Stimulated activated CD4-positive, alpha-beta T cell treated with anti-CD3 and anti-CD28 coated beads, Interleukin-15, amount 100 ng/mL, for 24 hours (primary cell): Measurements from ENCODE around the gene PIAS2.
A peak's percentile ranks its signal among the peaks of the same experiment; 100 is the strongest.
"Not testable (repeated sequence)": the region's sequence is repeated elsewhere in the genome, so short reads cannot be mapped to it uniquely, and the experiment has no call there.

Experiments used
- DNase-seq: peaks from one replicate; pipeline ENCODE4 v3.0.0-alpha.2; 2020

Gene PIAS2, protein sequence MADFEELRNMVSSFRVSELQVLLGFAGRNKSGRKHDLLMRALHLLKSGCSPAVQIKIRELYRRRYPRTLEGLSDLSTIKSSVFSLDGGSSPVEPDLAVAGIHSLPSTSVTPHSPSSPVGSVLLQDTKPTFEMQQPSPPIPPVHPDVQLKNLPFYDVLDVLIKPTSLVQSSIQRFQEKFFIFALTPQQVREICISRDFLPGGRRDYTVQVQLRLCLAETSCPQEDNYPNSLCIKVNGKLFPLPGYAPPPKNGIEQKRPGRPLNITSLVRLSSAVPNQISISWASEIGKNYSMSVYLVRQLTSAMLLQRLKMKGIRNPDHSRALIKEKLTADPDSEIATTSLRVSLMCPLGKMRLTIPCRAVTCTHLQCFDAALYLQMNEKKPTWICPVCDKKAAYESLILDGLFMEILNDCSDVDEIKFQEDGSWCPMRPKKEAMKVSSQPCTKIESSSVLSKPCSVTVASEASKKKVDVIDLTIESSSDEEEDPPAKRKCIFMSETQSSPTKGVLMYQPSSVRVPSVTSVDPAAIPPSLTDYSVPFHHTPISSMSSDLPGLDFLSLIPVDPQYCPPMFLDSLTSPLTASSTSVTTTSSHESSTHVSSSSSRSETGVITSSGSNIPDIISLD

DNA sequence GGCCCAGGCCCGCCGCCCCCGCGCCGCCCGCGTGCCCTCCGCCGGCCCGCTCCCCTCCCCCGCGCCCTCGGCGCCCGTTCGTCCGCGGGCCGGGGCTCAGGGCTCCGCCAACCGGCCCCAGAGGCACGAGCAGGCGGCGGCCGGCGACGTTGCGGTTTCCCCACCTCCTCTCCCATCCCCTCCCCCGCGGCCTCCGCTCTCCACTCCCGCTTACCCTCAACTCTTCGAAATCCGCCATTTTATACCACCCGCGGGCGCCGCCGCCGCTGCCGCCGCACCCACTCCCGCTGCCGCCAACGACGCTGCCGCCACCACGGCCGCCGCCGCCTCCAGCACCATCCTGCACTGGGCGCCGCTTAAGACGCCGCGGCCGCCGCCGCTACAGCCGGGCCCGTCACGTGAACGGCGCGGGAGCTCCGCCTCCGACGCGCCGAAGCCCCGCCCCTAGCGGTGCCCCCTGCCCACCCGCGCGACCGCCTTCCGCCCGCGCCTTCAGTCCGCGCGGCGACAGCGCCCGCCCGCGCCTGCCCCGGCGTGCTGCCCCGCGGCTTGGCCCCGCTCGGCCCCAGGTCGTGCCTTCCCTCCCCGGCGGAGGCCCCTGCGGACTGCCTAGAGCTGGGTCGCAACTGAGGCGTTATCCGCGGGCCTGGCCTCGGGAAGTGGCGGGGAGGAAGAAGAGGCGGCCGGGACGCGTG is at the start of gene PIAS2, which contains the start of gene KATNAL2:
TSS of gene PIAS2 (minus strand) at position 400 of the 695 bp plus-strand sequence. CDS start at position 238, 162 bp downstream.
TSS of gene KATNAL2 (plus strand) at position 495 of the 695 bp plus-strand sequence. CDS start 29,271 bp downstream, outside the sequence.
- DNase-seq = peak; percentile 82

DNA sequence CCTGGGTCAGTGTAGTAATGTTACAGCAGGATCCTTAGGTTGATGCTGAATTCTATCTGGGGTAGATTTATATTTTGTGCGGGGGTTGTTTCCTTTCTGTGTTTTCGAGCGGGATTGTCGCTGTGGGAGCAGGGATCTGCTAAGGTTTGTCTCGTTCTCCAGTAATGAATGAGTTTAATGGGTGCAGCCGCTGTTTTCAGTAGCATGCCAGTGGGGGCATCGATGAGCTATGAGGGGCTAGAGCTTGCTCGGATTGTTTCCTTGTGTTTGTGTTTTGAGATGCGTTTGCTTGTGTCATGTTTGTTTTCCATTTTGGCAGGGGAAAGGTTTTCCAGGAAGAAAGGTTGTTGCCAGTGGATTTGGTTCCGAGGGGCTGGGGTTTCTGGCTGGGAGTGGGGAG is 49.0 kb upstream of the PIAS2 start:
- not testable (repeated sequence) for DNase-seq

DNA sequence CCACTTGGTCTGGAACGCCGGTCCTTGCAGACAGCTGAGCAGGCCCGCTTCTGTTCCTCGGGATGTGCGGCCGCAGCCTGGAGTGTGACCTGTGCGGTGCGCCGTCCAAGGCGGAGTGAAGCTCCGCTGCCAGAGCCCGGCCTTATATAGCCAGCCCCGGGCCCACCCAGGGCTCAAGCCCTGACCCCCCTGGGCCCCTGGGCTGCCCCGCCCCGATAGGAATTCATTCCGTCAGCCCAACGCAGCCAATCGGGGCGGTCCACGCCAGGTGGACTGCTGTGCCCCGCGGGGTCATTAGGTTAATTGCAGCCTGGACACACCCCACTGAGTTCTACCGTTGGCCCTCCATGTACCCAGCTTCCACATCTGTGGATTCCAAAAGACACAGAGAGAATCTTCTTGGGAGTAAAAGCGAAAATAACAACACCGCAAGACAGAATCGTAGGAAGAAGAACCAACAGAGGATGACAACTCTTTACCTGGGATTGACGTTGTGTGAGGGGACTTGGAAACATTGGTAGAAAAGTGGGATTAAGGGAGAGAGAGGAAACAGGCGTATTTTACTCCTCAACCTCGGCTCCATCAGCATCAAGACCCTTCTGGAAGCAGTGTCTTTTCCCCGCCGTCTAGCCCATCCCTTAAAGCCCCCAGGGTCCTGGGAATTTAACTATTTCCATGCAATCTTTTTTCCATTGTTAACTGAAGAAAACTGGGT is 47.4 kb upstream of the PIAS2 start:
- not testable (repeated sequence) for DNase-seq

DNA sequence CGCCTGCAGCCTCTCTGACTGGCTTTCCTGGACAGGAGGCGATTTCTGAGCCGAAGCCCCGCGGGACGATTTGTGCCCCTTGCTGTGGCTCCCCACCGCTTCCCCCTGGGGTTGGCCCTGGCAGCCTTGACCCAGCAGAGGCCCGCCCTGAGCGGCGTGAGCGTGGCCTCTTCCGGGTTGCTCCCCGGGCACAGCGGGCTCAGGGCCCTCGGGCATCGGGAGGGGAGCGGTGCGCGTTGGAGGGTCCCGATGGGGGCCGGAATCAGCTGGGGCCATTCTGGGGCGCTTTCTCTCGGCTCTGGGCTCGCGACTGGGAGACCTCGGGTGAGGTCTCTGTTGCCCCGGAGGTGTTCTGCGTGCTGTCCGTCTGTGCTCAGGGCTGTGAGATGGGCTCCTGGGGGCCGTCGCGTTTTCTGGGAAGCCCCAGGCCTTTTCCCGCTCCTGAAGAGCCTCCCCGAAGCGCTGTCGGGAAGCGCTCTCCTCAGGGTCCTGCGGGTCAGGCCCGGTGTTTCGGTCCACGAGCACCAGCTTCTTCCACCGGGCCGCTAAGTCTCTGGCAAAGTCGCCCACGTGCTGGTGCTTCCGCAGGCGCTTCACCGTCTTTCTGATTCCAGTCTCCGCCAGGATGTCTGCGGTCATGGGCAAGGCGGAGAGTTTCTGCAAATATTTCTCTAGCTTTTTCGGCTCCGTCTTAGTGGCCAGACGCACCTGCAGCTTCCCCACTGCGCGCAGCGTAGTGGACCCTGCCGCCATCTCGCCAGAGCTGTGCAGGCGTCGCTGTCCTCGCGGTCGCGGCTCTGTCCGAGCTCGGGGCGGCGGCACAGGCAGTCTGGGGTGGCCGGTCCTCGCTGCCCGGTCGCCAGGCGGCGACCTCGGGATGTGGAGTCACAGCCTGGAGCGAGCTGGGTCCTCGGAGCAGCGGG is 46.6 kb upstream of the PIAS2 start:
- DNase-seq = not testable (repeated sequence)

DNA sequence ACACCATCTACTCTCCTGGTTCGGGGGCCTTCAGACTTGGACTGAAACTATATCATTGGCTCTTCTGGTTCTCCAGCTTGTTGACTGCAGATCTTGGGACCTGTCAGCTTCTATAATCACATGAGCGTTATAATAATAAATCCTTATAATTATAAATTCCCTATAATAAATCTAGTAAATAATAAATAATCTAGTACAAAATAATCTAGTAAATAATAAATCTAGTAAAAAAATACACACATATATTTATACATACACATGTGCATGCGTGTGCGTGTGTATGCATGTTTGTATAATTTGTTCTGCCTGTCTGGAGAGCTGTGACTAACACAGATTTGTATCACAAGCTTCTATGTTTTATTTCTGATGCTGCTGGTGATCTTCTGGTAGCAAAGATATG is 40.9 kb upstream of the PIAS2 start:
- DNase-seq = no peak

DNA sequence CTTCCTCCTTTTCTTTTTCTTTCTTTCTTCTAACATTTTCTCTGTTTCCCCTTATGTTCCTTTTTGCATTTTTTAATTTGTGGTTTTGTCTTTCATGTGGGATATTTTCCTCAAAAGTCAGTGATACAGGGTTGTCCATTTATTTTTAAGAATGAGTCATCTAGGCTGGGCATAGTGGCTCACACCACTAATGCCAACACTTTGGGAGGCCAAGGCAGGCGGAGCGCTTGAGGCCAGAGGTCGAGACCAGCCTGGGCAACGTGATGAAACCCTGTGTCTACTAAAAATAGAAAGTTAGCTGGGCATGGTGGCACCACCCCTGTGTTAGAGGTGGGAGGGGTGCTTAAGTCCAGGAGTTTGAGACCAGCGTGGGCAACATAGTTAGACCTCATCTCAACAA is 35.9 kb upstream of the PIAS2 start:
- no peak for DNase-seq

DNA sequence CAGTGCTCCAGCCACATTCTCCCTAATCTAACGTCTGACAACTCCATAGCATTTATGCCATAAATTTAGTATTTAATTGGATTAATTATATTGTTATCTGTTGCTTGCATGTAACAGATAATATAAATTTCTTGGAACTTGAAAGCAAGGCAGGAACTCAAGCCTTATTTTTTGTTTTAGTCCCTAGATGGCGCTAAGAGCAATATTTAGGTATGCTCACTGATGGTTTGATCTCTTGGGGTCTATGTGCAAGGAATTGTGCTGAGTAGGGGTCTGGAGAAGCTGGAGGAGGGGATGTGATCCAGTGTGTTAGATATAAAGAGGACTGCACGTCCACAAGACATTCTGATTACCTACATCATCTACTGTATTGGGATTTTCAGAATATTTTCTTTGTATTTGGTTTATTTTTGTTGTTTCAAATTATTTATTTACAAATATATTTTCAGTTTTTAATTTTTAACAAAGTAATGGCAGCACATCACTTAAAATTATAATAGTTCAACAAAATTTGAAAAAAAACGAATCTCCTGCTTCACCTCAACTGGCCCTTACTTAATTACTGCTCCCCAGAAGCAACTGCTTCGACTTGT is 32.9 kb upstream of the PIAS2 start:
- DNase-seq = no peak

DNA sequence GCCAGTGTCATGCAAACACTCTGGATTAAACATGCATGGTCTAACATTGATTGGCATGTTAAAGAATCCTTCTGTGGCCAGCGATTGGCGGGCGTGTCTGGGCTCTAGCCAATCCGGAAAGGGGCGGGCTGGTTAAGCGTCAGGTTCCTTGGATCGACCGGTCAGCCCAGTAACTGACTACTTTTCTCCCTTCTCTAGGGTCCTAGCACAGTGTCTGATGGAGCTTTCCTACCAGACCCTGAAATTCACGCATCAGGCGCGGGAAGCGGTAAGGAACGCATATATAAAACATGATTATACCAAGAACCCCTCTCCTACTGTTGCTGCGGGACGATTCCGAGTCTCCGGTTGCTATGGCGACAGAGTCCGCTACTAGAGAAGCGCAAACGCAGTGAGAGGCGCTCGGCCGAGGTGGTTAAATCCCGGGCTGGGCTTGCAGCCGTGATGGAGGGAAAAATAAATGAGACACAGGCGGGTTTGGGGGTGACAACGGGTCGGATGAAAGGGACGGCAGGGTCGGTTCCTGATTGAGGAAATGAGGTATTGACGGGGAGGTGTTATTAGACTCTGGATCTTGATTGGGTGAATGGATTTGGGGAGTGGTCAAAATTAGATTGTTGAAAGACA is 29.5 kb upstream of the PIAS2 start:
- DNase-seq = peak; percentile 79

DNA sequence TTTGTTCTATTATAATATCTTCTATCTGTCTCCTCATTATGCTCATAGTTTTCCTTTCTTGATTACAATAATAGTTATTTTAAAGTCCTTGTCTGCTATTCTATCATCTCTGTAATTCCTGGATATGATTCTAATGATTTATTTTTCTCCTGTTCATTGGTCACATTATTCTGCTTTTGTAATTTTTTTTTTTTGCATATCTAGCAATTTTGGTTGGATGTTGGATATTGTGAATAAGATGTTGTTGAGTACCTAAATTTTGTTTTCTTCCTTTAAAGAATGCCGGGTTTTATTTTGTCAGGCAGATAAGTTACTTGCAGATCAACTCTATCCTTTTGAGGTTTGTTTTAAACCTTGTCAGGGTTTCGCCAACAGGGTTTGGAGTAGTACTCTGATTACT is 25.3 kb upstream of the PIAS2 start:
- no peak for DNase-seq

DNA sequence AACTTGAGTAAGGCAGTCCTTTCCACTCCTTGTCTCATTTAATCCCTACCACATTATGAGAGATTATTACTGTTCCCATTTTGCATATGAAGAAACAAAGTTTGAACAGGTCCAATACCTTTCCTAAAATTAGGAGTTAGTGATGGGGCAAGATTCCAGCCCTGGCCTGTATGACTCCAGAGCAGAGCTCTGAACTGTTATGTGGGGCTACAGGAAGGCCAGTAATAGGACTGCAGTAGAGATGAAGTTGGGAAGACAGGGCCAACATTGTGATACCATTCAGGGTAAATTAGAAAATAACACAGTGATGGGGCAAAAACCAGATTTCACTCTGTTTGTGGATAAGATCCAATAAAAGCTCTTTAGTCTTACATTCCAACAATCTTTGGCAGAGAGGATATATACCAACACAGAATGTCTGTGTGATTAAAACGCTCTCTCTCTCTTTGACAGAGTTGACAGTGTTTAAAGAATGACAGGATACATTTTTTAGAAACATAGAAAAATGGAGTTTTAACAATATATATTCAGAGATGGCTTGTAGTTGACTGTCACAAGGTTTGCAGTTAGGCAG is 22.8 kb upstream of the PIAS2 start:
- no peak for DNase-seq

DNA sequence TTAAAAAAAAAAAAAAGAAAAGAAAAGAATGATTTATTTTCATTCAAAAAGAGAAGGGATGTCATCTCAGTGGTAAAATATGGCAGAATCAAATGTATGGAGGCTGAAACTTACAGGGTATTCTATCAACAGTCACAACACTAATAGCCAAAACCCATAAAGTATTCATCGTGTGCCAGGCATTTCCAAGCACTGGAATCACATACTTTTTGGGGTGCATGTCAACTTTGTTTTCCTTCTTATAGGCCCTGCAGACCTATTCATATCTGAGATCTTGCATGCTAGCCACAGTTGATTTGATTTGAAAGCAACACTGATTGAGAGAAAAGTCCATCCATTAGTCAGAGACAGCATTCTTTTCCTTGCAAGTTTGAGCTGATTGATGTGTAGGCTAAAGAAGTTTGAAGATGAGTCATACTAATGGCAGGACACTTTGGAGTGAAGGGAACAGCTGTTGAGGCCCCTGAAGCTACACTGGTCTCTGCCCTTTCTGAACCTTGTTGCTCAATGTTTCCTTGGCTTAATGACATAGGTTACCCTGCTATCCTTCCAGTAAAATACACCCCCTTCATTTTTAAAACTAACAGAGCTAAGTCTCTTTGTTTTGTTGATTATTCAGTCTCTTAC is 22.1 kb upstream of the PIAS2 start:
- no peak for DNase-seq

DNA sequence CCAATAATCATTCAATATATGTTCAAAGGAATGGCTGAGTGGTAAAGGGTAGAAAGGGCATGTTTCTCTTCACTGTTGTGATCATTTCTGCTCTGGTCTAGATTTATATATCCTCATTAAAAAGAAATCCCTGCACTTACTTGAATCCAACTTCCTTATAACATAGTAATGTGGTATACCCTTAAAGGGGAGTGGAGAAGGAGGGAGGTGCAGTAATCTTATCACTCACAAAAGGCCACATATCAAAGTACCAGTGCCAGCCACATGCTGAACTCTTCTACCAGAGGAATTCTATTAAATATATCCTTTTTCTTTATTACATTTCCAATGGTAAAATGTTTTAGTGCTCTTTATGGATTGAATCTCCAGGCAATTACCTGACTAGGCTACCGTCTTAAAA is 3.3 kb upstream of the PIAS2 start:
- no peak for DNase-seq

DNA sequence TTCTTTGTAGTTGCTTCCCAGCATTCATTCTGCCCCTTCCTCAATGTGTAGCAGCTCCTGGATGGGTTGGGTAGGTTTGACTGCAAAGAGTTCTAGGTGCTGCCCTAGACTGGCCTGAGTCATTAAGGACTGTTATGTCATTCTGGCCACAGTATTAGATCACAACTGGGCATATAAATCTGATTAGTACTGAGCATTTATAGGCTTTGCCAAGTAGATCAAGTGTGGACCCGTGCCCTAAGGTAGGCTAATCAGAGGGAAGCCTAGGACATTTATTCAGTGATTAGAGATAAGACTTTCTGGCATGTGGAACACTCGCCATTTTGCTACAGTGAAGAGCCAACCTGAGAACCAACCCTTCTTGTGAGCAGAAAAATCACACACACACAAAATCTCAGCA is 2.8 kb upstream of the PIAS2 start:
- no peak for DNase-seq

DNA sequence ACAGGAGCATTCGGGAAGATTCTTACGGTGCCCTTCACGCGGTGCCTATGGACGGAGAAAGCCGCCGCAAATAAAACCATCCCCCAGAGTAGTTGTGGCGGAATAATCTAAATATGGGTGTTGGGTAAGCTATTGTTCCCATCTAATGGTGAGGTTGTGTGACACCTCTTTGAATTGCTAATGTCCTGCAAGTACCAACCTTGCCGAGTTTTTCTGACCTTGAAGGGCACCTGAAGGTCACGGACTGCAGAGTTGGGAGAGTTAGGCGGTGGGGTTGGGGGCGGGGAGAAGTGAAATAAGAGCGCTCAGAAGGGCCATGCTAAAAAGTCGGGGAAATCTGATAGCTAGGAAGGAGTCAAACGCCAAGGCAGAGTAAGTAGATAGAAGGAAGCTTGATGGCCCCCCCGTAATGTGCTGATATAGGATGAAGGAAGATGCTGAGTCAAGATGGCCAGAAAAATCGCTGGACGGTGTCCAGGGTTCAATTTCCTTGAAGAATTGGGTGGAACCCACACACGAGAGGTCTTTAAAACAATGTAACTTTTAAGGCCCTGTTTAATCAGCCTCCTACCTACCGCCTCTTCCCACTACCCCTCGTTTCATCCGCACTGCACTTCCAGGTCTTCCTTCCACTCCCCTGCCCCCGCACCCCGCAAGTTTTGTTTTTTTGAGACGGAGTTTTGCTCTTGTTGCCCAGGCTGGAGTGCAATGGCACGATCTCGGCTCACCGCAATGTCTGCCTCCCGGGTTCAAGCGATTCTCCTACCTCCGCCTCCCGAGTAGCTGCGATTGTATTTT is 695 bp upstream of the PIAS2 start:
- peak; percentile 24 for DNase-seq

DNA sequence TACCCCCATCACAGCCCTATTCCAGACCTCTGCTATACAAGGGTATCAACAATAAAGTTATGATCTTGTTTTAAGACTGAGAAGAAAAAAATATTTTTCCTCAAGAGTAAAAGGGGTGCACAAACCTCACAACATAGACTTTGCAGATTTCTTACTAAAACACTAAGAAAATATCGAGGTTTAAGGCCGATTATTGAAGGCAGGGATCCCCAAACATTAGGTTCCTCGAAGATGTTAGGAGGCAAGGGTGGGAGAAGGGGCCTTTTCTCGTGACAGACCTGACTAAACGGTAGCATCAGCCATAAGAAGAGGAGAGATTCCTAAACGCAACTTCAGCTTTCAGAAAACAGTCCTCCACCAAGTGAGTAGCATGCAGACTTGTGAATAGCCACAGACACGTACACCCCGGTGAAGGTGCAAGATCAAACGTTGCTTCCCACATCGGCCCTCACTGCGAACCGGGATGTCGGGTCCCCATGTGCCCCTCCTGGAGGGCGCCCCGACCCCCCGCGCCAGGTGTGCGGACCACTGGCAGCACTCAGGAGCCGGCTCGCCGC is 678 bp downstream of the PIAS2 start:
- DNase-seq = no peak

DNA sequence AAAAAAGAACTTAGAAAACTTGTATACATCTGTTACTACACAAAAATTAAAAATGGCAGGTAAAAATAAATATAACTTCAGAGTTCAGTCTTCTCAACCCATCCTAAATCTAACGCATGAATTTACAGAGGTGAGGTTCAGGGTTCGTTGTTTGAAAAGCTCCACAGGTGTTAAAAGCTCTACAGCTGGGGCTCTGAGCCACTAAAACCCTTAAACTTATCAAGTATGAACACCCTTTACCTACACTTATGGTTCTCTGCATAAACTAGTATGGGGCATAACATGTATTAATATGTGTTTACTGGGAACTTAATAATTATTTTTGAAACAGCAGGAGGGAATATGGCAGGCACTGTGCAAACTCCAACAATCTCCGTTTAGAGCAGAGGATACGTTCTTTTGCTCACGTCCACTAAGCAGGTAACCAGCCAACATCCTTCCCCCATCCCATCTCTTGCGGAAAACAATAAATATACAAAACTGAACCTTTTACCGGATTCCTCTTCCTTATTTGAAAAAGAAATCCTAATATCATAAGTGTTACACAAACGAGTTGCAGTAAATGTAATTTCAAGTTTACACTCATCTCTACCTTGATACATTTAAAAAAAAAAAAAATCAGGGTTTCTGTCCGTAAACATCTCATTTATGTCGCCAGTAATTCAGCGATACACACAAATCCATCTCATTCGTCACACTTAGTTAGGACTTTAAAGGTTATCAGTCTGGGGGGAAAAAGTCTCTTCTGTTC is 1.3 kb downstream of the PIAS2 start:
- DNase-seq = no peak

DNA sequence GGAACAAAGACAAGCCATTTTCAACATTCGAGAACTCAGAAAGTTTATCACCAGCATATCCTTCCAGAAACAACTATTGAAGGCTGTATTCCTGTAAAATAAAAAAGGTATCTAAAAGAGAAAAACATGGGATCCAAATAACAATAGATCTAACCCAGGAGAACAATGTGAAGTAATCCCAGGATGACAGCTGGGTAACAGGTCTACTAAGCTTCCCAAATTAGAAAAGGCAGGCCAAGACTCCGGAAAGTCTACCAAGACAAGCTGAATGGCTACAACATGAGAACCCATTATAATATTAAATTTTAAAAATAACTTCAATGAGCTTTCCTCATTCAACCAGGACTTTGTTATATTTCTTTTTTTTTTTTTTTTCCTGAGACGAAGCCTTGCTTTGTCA is 6.5 kb downstream of the PIAS2 start:
- DNase-seq = no peak

DNA sequence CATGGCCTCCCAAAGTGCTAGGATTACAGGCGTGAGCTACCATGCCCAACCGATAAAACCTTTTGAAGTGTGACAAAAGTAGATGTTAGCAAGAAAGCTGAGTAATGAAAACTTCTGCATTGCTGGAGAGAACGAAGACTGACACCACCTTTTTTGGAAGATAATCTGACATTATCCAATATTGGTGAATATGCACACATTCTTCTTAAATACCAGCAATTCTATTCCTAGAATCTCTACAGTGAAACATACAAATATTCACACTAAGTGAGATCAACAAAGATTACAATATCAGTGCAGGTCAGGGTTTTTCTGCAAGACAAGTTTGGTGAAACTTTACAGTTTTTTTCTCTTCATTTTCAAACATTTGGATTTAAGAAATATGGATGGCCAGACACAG is 7.8 kb downstream of the PIAS2 start:
- no peak for DNase-seq
